ENCODE data around the gene AQP7.
A peak's percentile ranks its signal among the peaks of the same experiment; 100 is the strongest.
"Not testable (repeated sequence)": the region's sequence is repeated elsewhere in the genome, so short reads cannot be mapped to it uniquely, and the experiment has no call there.

The AQP7 gene

GRCh38 chr9:33414268-33414667 is 11.9 kb upstream of the AQP7 start:
- TF ChIP-seq CTCF (IDR thresholded peaks at IDR 0.05; ENCODE audit: insufficient read depth, low read depth, low read length, missing control alignments): no peak
- no peak overlapping the region for H3K4me3 ChIP-seq (ENCODE audit: low read length)
- no peak for DNase-seq (ENCODE audit: low read depth)

- no peak for TF ChIP-seq CTCF (IDR thresholded peaks at IDR 0.05; ENCODE audit: insufficient read depth, low read depth, low read length, missing control alignments)
- H3K4me3 ChIP-seq (ENCODE audit: low read length): no peak overlapping the region
- peak; percentile 76 for DNase-seq (ENCODE audit: low read depth)
Measured at GRCh38 chr9:33408087-33408486, 5.7 kb upstream of the AQP7 start.

GRCh38 chr9:33407061-33407460 is 4.7 kb upstream of the AQP7 start:
- DNase-seq (ENCODE audit: low read depth): no peak
- no peak overlapping the region for H3K4me3 ChIP-seq (ENCODE audit: low read length)
- no peak for TF ChIP-seq CTCF (IDR thresholded peaks at IDR 0.05; ENCODE audit: insufficient read depth, low read depth, low read length, missing control alignments)

- no peak for DNase-seq (ENCODE audit: low read depth)
- no peak overlapping the region for H3K4me3 ChIP-seq (ENCODE audit: low read length)
- peak; percentile 1 for TF ChIP-seq CTCF (IDR thresholded peaks at IDR 0.05; ENCODE audit: insufficient read depth, low read depth, low read length, missing control alignments)
Measured at GRCh38 chr9:33404788-33405362, 2.5 kb upstream of the AQP7 start.

- no peak for TF ChIP-seq CTCF (IDR thresholded peaks at IDR 0.05; ENCODE audit: insufficient read depth, low read depth, low read length, missing control alignments)
- H3K4me3 ChIP-seq (ENCODE audit: low read length): no peak overlapping the region
Measured at GRCh38 chr9:33403941-33404787, 1.8 kb upstream of the AQP7 start.

GRCh38 chr9:33401809-33402208 is 559 bp downstream of the AQP7 start:
- not testable (repeated sequence) for H3K4me3 ChIP-seq (ENCODE audit: low read length); DNase-seq (ENCODE audit: low read depth)

More at GRCh38 chr9:33403941-33404787, 1.8 kb upstream of the AQP7 start:
- no peak for DNase-seq (ENCODE audit: low read depth)

GRCh38 chr9:33399047-33399446 is 3.3 kb downstream of the AQP7 start:
- H3K4me3 ChIP-seq (ENCODE audit: low read length); DNase-seq (ENCODE audit: low read depth): not testable (repeated sequence)

- DNase-seq (ENCODE audit: low read depth); H3K4me3 ChIP-seq (ENCODE audit: low read length): not testable (repeated sequence)
Measured at GRCh38 chr9:33397801-33398200, 4.6 kb downstream of the AQP7 start.

GRCh38 chr9:33395159-33395879 is 7.0 kb downstream of the AQP7 start:
- DNase-seq (ENCODE audit: low read depth); H3K4me3 ChIP-seq (ENCODE audit: low read length): not testable (repeated sequence)

GRCh38 chr9:33393986-33394385 is 8.4 kb downstream of the AQP7 start:
- H3K4me3 ChIP-seq (ENCODE audit: low read length); DNase-seq (ENCODE audit: low read depth): not testable (repeated sequence)
